Measurements from ENCODE around the gene PARP14.
A peak's percentile ranks its signal among the peaks of the same experiment; 100 is the strongest.

PARP14 gene

GRCh38 chr3:122678506-122678905 is 2.1 kb upstream of the PARP14 start:
- H3K4me1 ChIP-seq (ENCODE audit: control insufficient read depth, insufficient read depth, low read length): no peaks in the 10 kb centered on the region
- H3K27ac ChIP-seq (ENCODE audit: extremely low read depth, low read depth, low read length): no peak overlapping the region
- CTCF ChIA-PET: interaction anchor here (0.6 to 3.0 kb wide), 16 partner anchors 9 to 917 kb away, joined by 3 to 28 read pairs (median 3); partner anchors contain the start of genes DTX3L, FAM162A and PARP9
- no peaks in the 10 kb centered on the region for H3K9me3 ChIP-seq (ENCODE audit: control insufficient read depth, insufficient read depth, low read depth, low read length)
- H3K4me3 ChIP-seq (ENCODE audit: low read depth, low read length): no peak overlapping the region
- TF ChIP-seq ZNF792 (tag by site-specific recombination; IDR thresholded peaks at IDR 0.05): no peak
- TF ChIP-seq ZNF843 (tag by site-specific recombination; IDR thresholded peaks at IDR 0.05): no peak
- H3K36me3 ChIP-seq (ENCODE audit: control insufficient read depth in 2 of 2, insufficient read depth in 1 of 2, low read length in 2 of 2): no peaks in the 10 kb centered on the region
- POLR2A ChIA-PET: interaction anchor here (1.5 to 1.8 kb wide), 2 partner anchors 114 to 294 kb away, joined by 5 to 6 read pairs; partner anchors contain the start of genes DTX3L, FAM162A and PARP9

GRCh38 chr3:122679085-122679881 is 1.4 kb upstream of the PARP14 start:
- no peaks in the 10 kb centered on the region for H3K9me3 ChIP-seq (ENCODE audit: control insufficient read depth, insufficient read depth, low read depth, low read length)
- no peaks in the 10 kb centered on the region for H3K4me1 ChIP-seq (ENCODE audit: control insufficient read depth, insufficient read depth, low read length)
- ChIA-PET POLR2A (interaction anchor here (1.5 to 1.8 kb wide), 2 partner anchors 115 to 295 kb away, joined by 5 to 6 read pairs; partner anchors contain the start of genes DTX3L, FAM162A and PARP9), CTCF (interaction anchor here (0.6 to 3.0 kb wide), 26 partner anchors 8 to 916 kb away, joined by 3 to 28 read pairs (median 3); partner anchors contain the start of genes DTX3L, FAM162A and PARP9)
- H3K4me3 ChIP-seq (ENCODE audit: low read depth, low read length): no peak overlapping the region; the same call in 1 of the 2 replicates
- H3K36me3 ChIP-seq (ENCODE audit: control insufficient read depth in 2 of 2, insufficient read depth in 1 of 2, low read length in 2 of 2): no peaks in the 10 kb centered on the region
- H3K27ac ChIP-seq (ENCODE audit: extremely low read depth, low read depth, low read length): no peak overlapping the region
- peak; percentile 11; the same call in 1 of the 2 replicates for TF ChIP-seq ZBTB8A (tag by site-specific recombination; IDR thresholded peaks at IDR 0.05)
- peak; percentile 48; the same call in 1 of the 2 replicates for TF ChIP-seq PATZ1 (tag by site-specific recombination; IDR thresholded peaks at IDR 0.05)
- peak; percentile 70; the same call in 1 of the 2 replicates for TF ChIP-seq ZBTB17 (tag by site-specific recombination; IDR thresholded peaks at IDR 0.05)
- peak; percentile 71; the same call in 1 of the 2 replicates for TF ChIP-seq ZNF600 (tag by site-specific recombination; IDR thresholded peaks at IDR 0.05)
- TF ChIP-seq ZNF792 (tag by site-specific recombination; IDR thresholded peaks at IDR 0.05): no peak
- no peak for TF ChIP-seq ZNF626 (tag by site-specific recombination; IDR thresholded peaks at IDR 0.05)
- no peak for TF ChIP-seq ZNF776 (tag by site-specific recombination; IDR thresholded peaks at IDR 0.05; ENCODE audit: borderline replicate concordance)
- peak; percentile 84 for TF ChIP-seq ZNF366 (tag by site-specific recombination; conservative IDR thresholded peaks at IDR 0.05)
- TF ChIP-seq MEIS1 (CRISPR knock-in tag; IDR thresholded peaks at IDR 0.05; ENCODE audit: borderline replicate concordance): no peak
- TF ChIP-seq CTCF (tag by site-specific recombination; IDR thresholded peaks at IDR 0.05): peak; percentile 71
- peak; percentile 71; the same call in 1 of the 2 replicates for TF ChIP-seq GLIS1 (tag by site-specific recombination; IDR thresholded peaks at IDR 0.05)
- TF ChIP-seq, protein P1, sequence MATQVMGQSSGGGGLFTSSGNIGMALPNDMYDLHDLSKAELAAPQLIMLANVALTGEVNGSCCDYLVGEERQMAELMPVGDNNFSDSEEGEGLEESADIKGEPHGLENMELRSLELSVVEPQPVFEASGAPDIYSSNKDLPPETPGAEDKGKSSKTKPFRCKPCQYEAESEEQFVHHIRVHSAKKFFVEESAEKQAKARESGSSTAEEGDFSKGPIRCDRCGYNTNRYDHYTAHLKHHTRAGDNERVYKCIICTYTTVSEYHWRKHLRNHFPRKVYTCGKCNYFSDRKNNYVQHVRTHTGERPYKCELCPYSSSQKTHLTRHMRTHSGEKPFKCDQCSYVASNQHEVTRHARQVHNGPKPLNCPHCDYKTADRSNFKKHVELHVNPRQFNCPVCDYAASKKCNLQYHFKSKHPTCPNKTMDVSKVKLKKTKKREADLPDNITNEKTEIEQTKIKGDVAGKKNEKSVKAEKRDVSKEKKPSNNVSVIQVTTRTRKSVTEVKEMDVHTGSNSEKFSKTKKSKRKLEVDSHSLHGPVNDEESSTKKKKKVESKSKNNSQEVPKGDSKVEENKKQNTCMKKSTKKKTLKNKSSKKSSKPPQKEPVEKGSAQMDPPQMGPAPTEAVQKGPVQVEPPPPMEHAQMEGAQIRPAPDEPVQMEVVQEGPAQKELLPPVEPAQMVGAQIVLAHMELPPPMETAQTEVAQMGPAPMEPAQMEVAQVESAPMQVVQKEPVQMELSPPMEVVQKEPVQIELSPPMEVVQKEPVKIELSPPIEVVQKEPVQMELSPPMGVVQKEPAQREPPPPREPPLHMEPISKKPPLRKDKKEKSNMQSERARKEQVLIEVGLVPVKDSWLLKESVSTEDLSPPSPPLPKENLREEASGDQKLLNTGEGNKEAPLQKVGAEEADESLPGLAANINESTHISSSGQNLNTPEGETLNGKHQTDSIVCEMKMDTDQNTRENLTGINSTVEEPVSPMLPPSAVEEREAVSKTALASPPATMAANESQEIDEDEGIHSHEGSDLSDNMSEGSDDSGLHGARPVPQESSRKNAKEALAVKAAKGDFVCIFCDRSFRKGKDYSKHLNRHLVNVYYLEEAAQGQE (tag by site-specific recombination; IDR thresholded peaks at IDR 0.05): no peak
- TF ChIP-seq ZBTB20 (tag by site-specific recombination; IDR thresholded peaks at IDR 0.05): 0 out of 2 replicates have a peak, but pooled peaks have one; percentile 9
- 0 out of 2 replicates have a peak, but pooled peaks have one; percentile 19 for TF ChIP-seq ZSCAN30 (tag by site-specific recombination; IDR thresholded peaks at IDR 0.05)
- peak; percentile 38; the same call in 1 of the 2 replicates for TF ChIP-seq GLIS2 (tag by site-specific recombination; IDR thresholded peaks at IDR 0.05)
- TF ChIP-seq ZNF654 (tag by site-specific recombination; IDR thresholded peaks at IDR 0.05; ENCODE audit: low read depth): peak; percentile 80
- TF ChIP-seq ZEB2 (tag by site-specific recombination; IDR thresholded peaks at IDR 0.05): 0 out of 2 replicates have a peak, but pooled peaks have one; percentile 37
- peak; percentile 38; the same call in 1 of the 2 replicates for TF ChIP-seq PRDM10 (tag by site-specific recombination; IDR thresholded peaks at IDR 0.05)
